Ovary (tissue), 9 donors: ENCODE results near the gene SETSIP. TPM values are rescaled to one million over a fixed set of nuclear protein-coding genes. Genes with fewer than 3 reads are reported as not detected.

Experiments used
- DNase-seq, 5 donors: peaks; one replicate each; pipeline ENCODE4 v3.0.0-alpha.2; 2019 to 2020
- H3K27ac ChIP-seq, 2 donors: fragments of 200-600 bp; one replicate each; pipeline versions ENCODE4 v1.5.1 to v1.8.0; 2019 to 2022
- H3K27me3 ChIP-seq: fragments of 200-600 bp; one replicate; pipeline ENCODE4 v1.8.0; 2022
- H3K36me3 ChIP-seq: fragments of 200-600 bp; sonication (generic); one replicate; pipeline ENCODE4 v1.5.1; 2019
- H3K4me1 ChIP-seq: one replicate; pipeline ENCODE4 v1.8.1; 2013; ENCODE audit warnings: mild to moderate bottlenecking, moderate library complexity; ENCODE audit not compliant: insufficient read depth
- H3K4me3 ChIP-seq: fragments of 200-600 bp; sonication (generic); one replicate; pipeline ENCODE4 v1.5.1; 2017
- H3K9me3 ChIP-seq, 2 donors: fragments of 200-600 bp in 1 of 2; sonication (generic) in 1 of 2; one replicate each; pipeline versions ENCODE4 v1.5.1 to v1.8.1; 2013 to 2019; ENCODE audit warnings: mild to moderate bottlenecking in 1 of 2, moderate library complexity in 1 of 2
- EP300 ChIP-seq: sonication (generic); formaldehyde crosslinking; IDR thresholded peaks from one replicate; pipeline ENCODE4 v1.6.1; 2017; ENCODE audit warnings: antibody characterized with exemption
- POLR2A ChIP-seq: fragments of 450-650 bp; IDR thresholded peaks from one replicate; pipeline ENCODE4 v1.6.1; 2017; ENCODE audit warnings: antibody characterized with exemption, mild to moderate bottlenecking, moderate library complexity
- WGBS, 3 donors: extraction: QIAGEN DNeasy Blood & Tissue Kit in 1 of 3; methylation state at CpG; one replicate each; pipeline versions ENCODE4 v1.1.5 to v1.1.7; 2013 to 2017; 5-methylcytosine and 5-hydroxymethylcytosine counted together
- intact Hi-C, 4 donors: fragments of 100-400 bp; cut with DNase I; formaldehyde crosslinking; loops; one replicate each; pipeline versions ENCODE4 v1.11.0 to v1.15.1; 2022 to 2023
- polyA plus RNA-seq, 2 donors: library from polyadenylated mRNA; stranded (reverse); fragments of 200-250 nt in 1 of 2; fragments of 350-450 nt in 1 of 2; fragmentation: Illumina TruSeq in 1 of 2; extraction: RNeasy Lipid Tissue Mini Kit (QIAGEN cat#74804) in 1 of 2; gene quantifications; one replicate each; pipeline ENCODE4 v1.2.3, GENCODE V29; 2013 to 2014
- total RNA-seq, 7 donors: library from RNA; depleted of rRNA in 2 of 7; stranded (reverse); fragments of >200 nt in 2 of 7; fragmentation: NEBNext Ultra II Directional in 3 of 7; extraction: Animal tissue kit (Norgen Biotek cat#: 25700) in 3 of 7; gene quantifications; one replicate each; pipeline versions ENCODE4 v1.1.0 to v1.2.4, GENCODE V29; 2016 to 2023
- TF ChIP-seq, protein P1 (sequence below), 3 donors: fragments of 450-650 bp in 2 of 3; fragments of 200-600 bp in 1 of 3; IDR thresholded peaks; one replicate each; pipeline versions ENCODE4 v1.5.1 to v1.8.0; 2016 to 2022; ENCODE audit warnings: antibody characterized with exemption in 3 of 3, mild to moderate bottlenecking in 1 of 3
- donor health status: DM: no; HTN: no; CAD: no; lungs with moderate emphysema.
- donor health status: DM: no; HTN: no; CAD: no.
- donor health status: Bipolar disorder and iron deficiency.
- donor health status: DM: yes; HTN: yes; CAD: no.
- donor health status: DM: no; HTN: no; CAD: no.
- donor health status: DM: yes; HTN: yes; CAD: no.

The SETSIP gene
- total and polyA plus RNA-seq, 9 donors, result not detected

DNA sequence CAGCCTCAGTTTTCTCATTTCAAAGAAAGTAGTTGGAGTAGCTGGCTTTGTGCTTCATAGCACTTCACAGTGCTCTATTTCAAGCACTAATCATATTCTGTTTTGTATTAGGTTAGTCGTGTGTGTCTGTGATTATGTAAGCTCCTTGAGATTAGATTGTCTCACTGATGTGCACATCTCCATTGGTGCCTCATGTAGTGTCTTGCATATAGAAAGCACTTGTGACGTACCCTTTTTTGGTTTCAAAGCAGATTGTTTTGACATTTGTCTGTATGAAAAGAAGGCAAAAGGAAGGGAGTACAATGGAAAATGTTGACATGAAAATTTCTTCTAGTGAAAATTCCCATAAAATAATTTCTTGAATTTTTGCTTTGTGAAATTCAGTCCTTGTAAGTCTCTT, 18.9 kb upstream of the SETSIP start:
- intact Hi-C loops, result no loop called here
- WGBS, 3 donors, result 68 to 78% (median 74%) methylated on average over 2 of the region's 2 CpGs
- H3K27me3 ChIP-seq, result no peaks in the 10 kb centered on the region
- H3K4me1 ChIP-seq, result no peaks in the 10 kb centered on the region
- TF ChIP-seq, protein P1, sequence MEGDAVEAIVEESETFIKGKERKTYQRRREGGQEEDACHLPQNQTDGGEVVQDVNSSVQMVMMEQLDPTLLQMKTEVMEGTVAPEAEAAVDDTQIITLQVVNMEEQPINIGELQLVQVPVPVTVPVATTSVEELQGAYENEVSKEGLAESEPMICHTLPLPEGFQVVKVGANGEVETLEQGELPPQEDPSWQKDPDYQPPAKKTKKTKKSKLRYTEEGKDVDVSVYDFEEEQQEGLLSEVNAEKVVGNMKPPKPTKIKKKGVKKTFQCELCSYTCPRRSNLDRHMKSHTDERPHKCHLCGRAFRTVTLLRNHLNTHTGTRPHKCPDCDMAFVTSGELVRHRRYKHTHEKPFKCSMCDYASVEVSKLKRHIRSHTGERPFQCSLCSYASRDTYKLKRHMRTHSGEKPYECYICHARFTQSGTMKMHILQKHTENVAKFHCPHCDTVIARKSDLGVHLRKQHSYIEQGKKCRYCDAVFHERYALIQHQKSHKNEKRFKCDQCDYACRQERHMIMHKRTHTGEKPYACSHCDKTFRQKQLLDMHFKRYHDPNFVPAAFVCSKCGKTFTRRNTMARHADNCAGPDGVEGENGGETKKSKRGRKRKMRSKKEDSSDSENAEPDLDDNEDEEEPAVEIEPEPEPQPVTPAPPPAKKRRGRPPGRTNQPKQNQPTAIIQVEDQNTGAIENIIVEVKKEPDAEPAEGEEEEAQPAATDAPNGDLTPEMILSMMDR (IDR thresholded peaks at IDR 0.05), result no peak
- TF ChIP-seq POLR2A, result no peak
- TF ChIP-seq EP300, result no peak
- H3K9me3 ChIP-seq, result no peaks in the 10 kb centered on the region
- H3K36me3 ChIP-seq, result no peaks in the 10 kb centered on the region
- DNase-seq, result no peak
- no peak overlapping the region for H3K4me3 ChIP-seq
- no peak overlapping the region for H3K27ac ChIP-seq

DNA sequence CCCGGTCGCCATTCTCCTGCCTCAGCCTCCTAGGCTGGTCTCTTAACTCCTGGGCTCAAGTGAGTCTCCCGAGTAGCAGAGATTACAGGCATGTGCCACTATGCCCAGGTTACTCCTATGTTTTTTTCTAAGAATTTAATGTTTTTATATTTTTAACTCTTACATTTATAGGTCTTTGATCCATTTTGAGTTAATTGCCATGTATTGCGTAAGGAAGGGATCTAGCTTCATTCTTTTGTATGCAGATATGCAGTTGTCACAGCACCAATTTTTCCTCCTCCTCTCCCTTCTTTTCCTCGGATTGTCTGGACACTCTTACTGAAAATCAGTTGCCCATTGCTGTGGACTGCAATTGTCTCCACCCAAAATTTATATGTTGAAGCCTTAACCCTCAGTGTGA, 16.4 kb upstream of the SETSIP start:
- Histone ChIP-seq H3K4me3 (no peak overlapping the region), H3K4me1 (no peaks in the 10 kb centered on the region), H3K36me3 (no peaks in the 10 kb centered on the region), H3K27me3 (no peaks in the 10 kb centered on the region), H3K27ac (no peak overlapping the region), H3K9me3 (no peaks in the 10 kb centered on the region)
- DNase-seq, result no peak
- intact Hi-C loops, result no loop called here
- 94 to 95% (median 94%) methylated on average over 5 of the region's 5 CpGs for WGBS, 3 donors
- TF ChIP-seq POLR2A, result no peak
- TF ChIP-seq, protein P1 (IDR thresholded peaks at IDR 0.05), result no peak
- TF ChIP-seq EP300, result no peak

DNA sequence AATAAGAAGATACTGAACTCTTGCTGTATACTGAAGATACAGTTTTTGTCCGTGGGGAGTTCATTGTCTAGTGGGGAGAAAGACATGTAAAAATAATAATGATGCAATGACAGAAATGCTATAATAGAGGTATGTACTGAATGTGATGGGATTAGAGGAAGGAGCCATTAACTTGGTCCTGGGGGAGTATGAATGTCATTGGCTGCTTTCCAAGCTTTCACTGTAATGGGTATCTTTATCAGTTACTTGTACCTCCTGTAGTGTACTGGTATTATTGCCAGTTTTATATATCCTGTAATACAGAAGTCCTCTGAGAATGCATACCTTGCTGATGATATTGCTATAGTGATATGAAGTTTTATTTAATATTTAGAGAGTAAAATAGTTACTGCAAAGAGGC, 12.3 kb upstream of the SETSIP start:
- intact Hi-C loops, result no loop called here
- no peak for TF ChIP-seq EP300
- TF ChIP-seq POLR2A, result no peak
- TF ChIP-seq, protein P1 (IDR thresholded peaks at IDR 0.05), result no peak
- peaks cover 0 to 8% of the 10 kb centered on the region in 2 donors for H3K9me3 ChIP-seq
- WGBS, 3 donors, result 36 to 45% (median 40%) methylated on average over 1 of the region's 1 CpG
- H3K36me3 ChIP-seq, result no peaks in the 10 kb centered on the region
- no peak overlapping the region for H3K27ac ChIP-seq
- DNase-seq, result no peak
- H3K4me3 ChIP-seq, result no peak overlapping the region
- H3K4me1 ChIP-seq, result no peaks in the 10 kb centered on the region
- H3K27me3 ChIP-seq, result no peaks in the 10 kb centered on the region

DNA sequence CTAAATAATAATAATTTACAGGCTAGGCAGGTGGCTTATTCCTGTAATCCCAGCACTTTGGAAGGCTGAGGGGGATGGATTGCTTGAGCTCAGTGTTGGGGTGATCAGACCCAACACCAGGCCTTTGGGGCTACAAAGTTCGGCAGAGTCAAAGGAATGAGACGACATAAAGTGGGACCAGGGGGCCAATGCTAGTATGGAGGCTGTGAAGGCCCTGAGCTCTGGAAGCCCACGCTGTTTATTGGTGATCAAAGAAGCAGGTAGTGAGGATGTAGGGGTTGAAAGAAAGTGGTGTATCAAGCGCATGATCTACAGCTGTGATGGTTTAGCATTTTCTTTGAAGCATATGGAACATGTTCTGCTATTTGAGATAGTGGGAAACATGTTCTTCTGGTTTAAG, 10.5 kb upstream of the SETSIP start:
- intact Hi-C loops, result no loop called here

More for the DNA sequence above, 10.5 kb upstream of the SETSIP start:
- H3K27me3 ChIP-seq, result no peaks in the 10 kb centered on the region
- WGBS, 3 donors, result 92 to 95% (median 93%) methylated on average over 4 of the region's 4 CpGs
- DNase-seq, result no peak
- H3K4me3 ChIP-seq, result no peak overlapping the region
- TF ChIP-seq, protein P1 (IDR thresholded peaks at IDR 0.05), result no peak
- TF ChIP-seq POLR2A (no peak), EP300 (no peak)
- peaks cover 0 to 8% of the 10 kb centered on the region in 2 donors for H3K9me3 ChIP-seq
- peaks cover 1% of the 10 kb centered on the region for H3K4me1 ChIP-seq
- no peaks in the 10 kb centered on the region for H3K36me3 ChIP-seq
- no peak overlapping the region for H3K27ac ChIP-seq
